Measurements from ENCODE around the gene GPR143. TPM values are rescaled to one million over a fixed set of nuclear protein-coding genes. Genes with fewer than 3 reads are reported as not detected.
A peak's percentile ranks its signal among the peaks of the same experiment; 100 is the strongest.

GPR143 gene
- total and polyA plus RNA-seq, 10 of the 15 experiments (the other 5 are each of a cell fraction or from before 2014, with no cell fraction given): 0.05 to 0.31 (median 0.15) TPM; not detected in 5

GRCh38 chrX:9765072-9765736 is 443 bp downstream of the GPR143 start:
- Histone ChIP-seq H3K27me3 (replicated peaks in 1 of 2; ENCODE audit: control insufficient read depth in 2 of 2, insufficient read depth in 2 of 2, low read length in 1 of 2) (no peaks in the 10 kb centered on the region; a peak in 1 of 4 replicates), H3K9ac (ENCODE audit: control insufficient read depth, insufficient read depth, low read length) (no peak overlapping the region), H3K27ac (ENCODE audit: control insufficient read depth, insufficient read depth) (no peak overlapping the region), H4K20me1 (ENCODE audit: control insufficient read depth, insufficient read depth) (no peaks in the 10 kb centered on the region), H3K4me2 (ENCODE audit: control insufficient read depth, insufficient read depth) (no peak overlapping the region), H3K79me2 (ENCODE audit: control insufficient read depth, insufficient read depth, low read length) (no peaks in the 10 kb centered on the region), H3K36me3 (ENCODE audit: control insufficient read depth in 2 of 2, insufficient read depth in 2 of 2, low read length in 1 of 2) (no peaks in the 10 kb centered on the region), H3K4me1 (ENCODE audit: control insufficient read depth, insufficient read depth, low read length) (no peaks in the 10 kb centered on the region), H3K4me3 (no peak overlapping the region), H3K9me3 (replicated peaks; ENCODE audit: control insufficient read depth, insufficient read depth, low read length) (no peaks in the 10 kb centered on the region; the same call in 2 of the 3 replicates), H2AFZ (ENCODE audit: control insufficient read depth, low read depth, low read length) (no peak overlapping the region)
- no TSS peak for BruUV-seq (replicated peaks)
- ChIA-PET RAD21 (ENCODE audit: unreplicated experiment) (no interaction called here), SMC1A (ENCODE audit: uncharacterized antibody, unreplicated experiment) (no interaction called here), CTCF (no interaction called here), POLR2A (no interaction called here)
- TF ChIP-seq ZNF384 (IDR thresholded peaks at IDR 0.05; ENCODE audit: borderline replicate concordance, low read depth, low read length) (no peak), CHD1 (IDR thresholded peaks at IDR 0.05; ENCODE audit: low read depth, low read length) (no peak), ATF3 (IDR thresholded peaks at IDR 0.05; ENCODE audit: borderline replicate concordance, extremely low read depth, low read depth, low read length) (no peak), ZBTB33 (IDR thresholded peaks at IDR 0.05) (no peak), E4F1 (IDR thresholded peaks at IDR 0.05; ENCODE audit: borderline replicate concordance, partially characterized antibody) (no peak), PKNOX1 (IDR thresholded peaks at IDR 0.05) (no peak), KDM1A (IDR thresholded peaks at IDR 0.05; ENCODE audit: borderline replicate concordance) (no peak), HDGF (IDR thresholded peaks at IDR 0.05) (no peak), ZBTB4 (CRISPR knock-in tag; IDR thresholded peaks at IDR 0.05) (no peak)
- intact Hi-C loops (cut with micrococcal nuclease; ENCODE audit: unreplicated experiment) (no loop called here), in situ Hi-C loops (cut with MboI) (no loop called here)
- 43% methylated on average over 64 of the region's 67 CpGs for WGBS (ENCODE audit: insufficient coverage, insufficient replicate concordance, low lambda C conversion rate, missing lambda C conversion rate)
- ATAC-seq: peak; percentile 27; the same call in 1 of the 3 replicates
- no peak for FAIRE-seq
- no peak for DNase-seq (ENCODE audit: low read depth, low spot score)

Data from GM12878 (cell line).